GM12865 (cell line): ENCODE results near the gene L3MBTL3.

Experiments
- DNase-seq: peaks from one replicate; pipeline ENCODE4 v3.0.0; 2010; ENCODE audit warnings: low read depth
- H3K4me3 ChIP-seq: 2 replicates; pipeline ENCODE4 v1.5.1; 2011; ENCODE audit warnings: mild to moderate bottlenecking, low read depth, low read length, control low read depth
- CTCF ChIP-seq: IDR thresholded peaks from 2 replicates; pipeline ENCODE4 v1.5.1; 2011; ENCODE audit warnings: low read length, control low read depth, low read depth, inconsistent platforms; ENCODE audit not compliant: insufficient read depth; ENCODE audit errors: missing control alignments

Gene L3MBTL3

DNA sequence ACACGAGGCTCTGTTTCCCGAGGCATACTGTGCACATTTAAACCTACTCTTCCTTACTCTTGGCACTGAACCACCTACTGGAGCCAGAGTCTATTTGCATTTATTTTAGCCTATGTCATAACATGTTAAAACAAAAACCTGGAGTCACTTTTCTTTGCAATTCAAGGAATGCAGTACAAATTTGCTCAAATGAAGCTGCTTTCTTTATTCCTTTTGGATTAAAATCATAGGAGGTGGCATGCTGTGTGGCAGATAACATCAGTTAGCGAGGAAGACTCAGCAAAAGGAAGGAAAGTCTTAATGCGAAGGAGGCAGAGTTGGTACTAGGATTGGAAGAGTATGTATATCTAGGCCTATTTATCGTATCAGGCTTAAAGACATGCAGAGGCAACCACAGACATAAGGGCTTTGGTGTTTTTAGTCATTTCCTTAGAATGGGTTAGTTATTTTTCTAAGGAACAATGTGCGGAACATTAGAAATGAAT lies 111.4 kb downstream of the L3MBTL3 start:
- no peak for TF ChIP-seq CTCF
- no peak for DNase-seq
- H3K4me3 ChIP-seq, result no peak overlapping the region

DNA sequence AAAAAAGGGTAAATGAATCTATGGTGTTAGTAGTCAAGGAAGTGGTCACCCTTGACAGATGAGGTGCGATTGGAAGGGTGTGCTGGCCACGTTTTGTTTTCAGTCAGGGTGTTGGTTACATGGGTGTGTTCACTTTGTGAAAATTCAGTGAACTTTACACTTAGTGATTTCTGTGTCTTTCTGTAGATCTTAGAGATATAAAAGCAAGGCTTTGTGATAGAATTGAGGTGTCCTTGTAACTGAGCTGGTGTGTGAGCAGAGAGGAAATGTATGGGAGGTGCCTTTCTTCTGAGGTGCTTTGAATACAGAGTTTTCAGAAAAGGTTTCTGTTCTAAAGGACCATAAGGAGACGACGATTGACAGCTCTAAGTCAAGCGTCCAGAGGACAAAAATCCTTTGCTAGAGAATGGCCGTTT lies 113.9 kb downstream of the L3MBTL3 start:
- DNase-seq, result peak; percentile 78
- H3K4me3 ChIP-seq, result peak overlapping the region; percentile 1; the same call in 1 of the 2 replicates
- no peak for TF ChIP-seq CTCF

GRCh38 chr6:130134582-130134981 lies 116.2 kb downstream of the L3MBTL3 start:
- H3K4me3 ChIP-seq, result no peak overlapping the region
- no peak for TF ChIP-seq CTCF
- DNase-seq, result peak; percentile 47

- no peak overlapping the region for H3K4me3 ChIP-seq
- peak; percentile 34 for DNase-seq
- TF ChIP-seq CTCF, result no peak
These were observed 118.4 kb downstream of the L3MBTL3 start for GRCh38 chr6:130136798-130137197.

DNA sequence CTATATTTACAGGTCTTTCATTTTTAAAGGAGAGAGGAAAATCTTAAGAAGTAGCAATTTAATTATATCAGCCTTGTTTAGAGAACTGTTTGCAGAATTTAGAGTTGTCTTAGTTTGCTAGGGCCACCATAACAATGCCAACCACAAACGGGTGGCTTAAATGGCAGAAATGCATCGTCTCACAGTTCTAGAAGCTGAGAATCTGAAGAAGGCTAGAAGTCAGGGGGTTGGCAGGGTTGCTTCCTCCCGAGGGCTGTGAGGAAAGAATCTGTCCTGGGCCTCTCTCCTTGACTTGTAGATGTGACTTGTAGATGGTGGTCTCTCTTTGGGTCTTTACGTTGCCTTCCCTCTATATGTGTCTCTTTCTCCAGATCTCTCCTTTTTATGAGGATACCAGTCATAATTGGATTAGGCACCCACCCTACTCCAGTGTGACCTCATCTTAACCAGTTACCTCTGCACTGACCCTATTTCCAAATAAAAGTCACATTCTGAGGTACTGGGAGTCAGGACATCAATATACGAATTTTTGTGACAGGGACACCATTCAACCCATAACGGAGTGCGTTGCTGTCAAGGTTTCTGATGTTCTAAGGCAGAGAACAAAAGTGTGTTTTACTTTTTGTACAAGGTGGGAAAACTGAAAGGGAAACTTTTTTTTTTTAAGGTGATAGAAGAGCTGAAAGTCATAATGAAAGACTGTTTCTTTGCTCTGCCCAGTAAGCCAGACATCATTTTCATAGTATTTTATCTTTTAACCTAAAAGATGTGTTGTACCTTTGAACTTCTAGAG lies 119.9 kb downstream of the L3MBTL3 start:
- no peak for TF ChIP-seq CTCF

GRCh38 chr6:130138909-130139242 lies 120.5 kb downstream of the L3MBTL3 start:
- TF ChIP-seq CTCF, result no peak
- no peak overlapping the region for H3K4me3 ChIP-seq
- no peak for DNase-seq

More for the DNA sequence above, 119.9 kb downstream of the L3MBTL3 start:
- H3K4me3 ChIP-seq, result no peak overlapping the region
- peak; percentile 50 for DNase-seq

- no peak for TF ChIP-seq CTCF
These were observed 121.7 kb downstream of the L3MBTL3 start for GRCh38 chr6:130140084-130140483.

More at GRCh38 chr6:130140084-130140483, 121.7 kb downstream of the L3MBTL3 start:
- no peak overlapping the region for H3K4me3 ChIP-seq
- no peak for DNase-seq
